A549 (cell line): ENCODE data around the gene ANP32E. TPM values are rescaled to one million over a fixed set of nuclear protein-coding genes. Genes with fewer than 3 reads are reported as not detected.
A peak's percentile ranks its signal among the peaks of the same experiment; 100 is the strongest.

Experiments used
- ATAC-seq, 2 experiments: fragments of 200-7000 bp in 1 of 2; fragments of >200 bp in 1 of 2; cut with Nextera tagmentation in 1 of 2; cut with Tn5 transposase in 1 of 2; 3 replicates each; pipeline versions ENCODE4 v1.8.0 to v1.9.1; 2018 to 2020; ENCODE audit warnings: mild to moderate bottlenecking in 1 of 2, moderate library complexity in 1 of 2
- CTCF ChIA-PET: fragments of 300-600 bp; sonication (Branson Sonifier 250); formaldehyde crosslinking; extraction: SDS; loops from one replicate; lab custom pipeline; 2021; ENCODE audit warnings: antibody characterized with exemption, inconsistent platforms; lab: Yijun Ruan, JAX
- POLR2A ChIA-PET: fragments of 350-600 bp; formaldehyde crosslinking; extraction: SDS; loops from one replicate; lab custom pipeline; 2021; ENCODE audit warnings: antibody characterized with exemption, inconsistent platforms; lab: Yijun Ruan, JAX
- DNase-seq, 2 experiments: peaks; one replicate each; pipeline versions ENCODE4 v3.0.0 to v3.0.0-alpha.2; 2011 to 2016; ENCODE audit warnings: low read depth in 1 of 2, low spot score in 1 of 2
- FAIRE-seq: peaks from 2 replicates; lab custom pipeline; 2011; peaks lifted over from hg19 to GRCh38; lab: Jason Lieb, UNC
- H3K27ac ChIP-seq, 2 experiments: fragments of >200 bp; sonication (Bioruptor Twin); formaldehyde crosslinking; 3 replicates each; pipeline ENCODE4 v1.5.1; 2016 to 2017
- H3K4me1 ChIP-seq: fragments of >200 bp; sonication (Bioruptor Twin); formaldehyde crosslinking; 3 replicates; pipeline ENCODE4 v1.6.1; 2016
- H3K4me2 ChIP-seq: fragments of >200 bp; sonication (Bioruptor Twin); formaldehyde crosslinking; 3 replicates; pipeline ENCODE4 v1.6.1; 2016
- H3K4me3 ChIP-seq: fragments of >200 bp; sonication (Bioruptor Twin); formaldehyde crosslinking; 3 replicates; pipeline ENCODE4 v1.5.1; 2016
- H3K9me3 ChIP-seq: fragments of >200 bp; sonication (Bioruptor Twin); formaldehyde crosslinking; 3 replicates; pipeline ENCODE4 v1.6.1; 2016
- CHD2 ChIP-seq: fragments of 150-350 bp; IDR thresholded peaks from 2 replicates; pipeline ENCODE4 v1.6.1; 2014; ENCODE audit warnings: low read length; ENCODE audit not compliant: partially characterized antibody
- EHF ChIP-seq: fragments of 250-450 bp; sonication (Bioruptor Pico); IDR thresholded peaks from 2 replicates; pipeline ENCODE4 v1.5.0; 2020; ENCODE audit warnings: mild to moderate bottlenecking
- FOSL2 ChIP-seq, 2 experiments: fragments of 450-650 bp in 1 of 2; fragments of >200 bp in 1 of 2; sonication (Bioruptor Twin) in 1 of 2; formaldehyde crosslinking; IDR thresholded peaks; 2 replicates each; pipeline versions ENCODE4 v1.5.0 to v1.6.1; 2016 to 2020; ENCODE audit warnings: mild to moderate bottlenecking in 1 of 2, moderate library complexity in 1 of 2
- GATA3 ChIP-seq: IDR thresholded peaks from 2 replicates; pipeline ENCODE4 v1.6.1; 2012; ENCODE audit warnings: borderline replicate concordance
- HOXA7 ChIP-seq: fragments of 250-450 bp; sonication (Bioruptor Pico); IDR thresholded peaks from 2 replicates; pipeline ENCODE4 v1.5.0; 2020; ENCODE audit warnings: mild to moderate bottlenecking, moderate library complexity
- HOXB13 ChIP-seq: fragments of 250-450 bp; sonication (Bioruptor Pico); IDR thresholded peaks from 2 replicates; pipeline ENCODE4 v1.5.0; 2020; ENCODE audit warnings: low read depth, mild to moderate bottlenecking, moderate library complexity
- JUN ChIP-seq, 2 experiments: fragments of >200 bp; sonication (Bioruptor Twin); formaldehyde crosslinking; IDR thresholded peaks; 2 replicates in 1 of 2; 3 replicates in 1 of 2; pipeline ENCODE4 v1.6.1; 2016 to 2017
- KDM1A ChIP-seq: fragments of 200-600 bp; sonication (generic); IDR thresholded peaks from 2 replicates; pipeline ENCODE4 v1.6.1; 2016; ENCODE audit warnings: low read depth, mild to moderate bottlenecking
- KDM5A ChIP-seq: fragments of 200-600 bp; sonication (generic); IDR thresholded peaks from 2 replicates; pipeline ENCODE4 v1.6.1; 2016; ENCODE audit warnings: antibody characterized with exemption, mild to moderate bottlenecking
- MAZ ChIP-seq: fragments of 150-350 bp; IDR thresholded peaks from 2 replicates; pipeline ENCODE4 v1.6.1; 2014; ENCODE audit warnings: antibody characterized with exemption, low read depth, low read length, borderline replicate concordance
- MYC ChIP-seq: IDR thresholded peaks from 2 replicates; pipeline ENCODE4 v1.6.1; 2012; ENCODE audit warnings: mild to moderate bottlenecking, inconsistent platforms, low read length, improper control_type of control experiment, borderline replicate concordance
- PHF8 ChIP-seq: fragments of 200-600 bp; sonication (generic); IDR thresholded peaks from 2 replicates; pipeline ENCODE4 v1.6.1; 2016; ENCODE audit warnings: low read depth, mild to moderate bottlenecking, antibody characterized with exemption, moderate library complexity, borderline replicate concordance
- POLR2A ChIP-seq: IDR thresholded peaks from 2 replicates; pipeline ENCODE4 v1.6.1; 2012; ENCODE audit warnings: mild to moderate bottlenecking, low read length
- RAD21 ChIP-seq, 2 experiments: fragments of >200 bp in 1 of 2; sonication (Bioruptor Twin) in 1 of 2; formaldehyde crosslinking in 1 of 2; IDR thresholded peaks in 1 of 2; conservative IDR thresholded peaks in 1 of 2; 2 replicates in 1 of 2; 3 replicates in 1 of 2; pipeline ENCODE4 v1.6.1; 2012 to 2018; ENCODE audit warnings: inconsistent platforms in 1 of 2
- ZC3H11A ChIP-seq: fragments of 450-650 bp; IDR thresholded peaks from 2 replicates; pipeline ENCODE4 v1.6.1; 2014; ENCODE audit warnings: antibody characterized with exemption, mild to moderate bottlenecking
- ZFP36 ChIP-seq: fragments of 450-650 bp; IDR thresholded peaks from 2 replicates; pipeline ENCODE4 v1.6.1; 2014; ENCODE audit warnings: borderline replicate concordance; ENCODE audit not compliant: partially characterized antibody
- WGBS: methylation state at CpG from one replicate; pipeline ENCODE4 v1.1.6; 2017; ENCODE audit errors: missing lambda C conversion rate; 5-methylcytosine and 5-hydroxymethylcytosine counted together
- polyA minus RNA-seq: library from RNA; depleted of rRNA, polyadenylated mRNA; stranded (reverse); fragments of >200 nt; gene quantifications from 2 replicates; pipeline ENCODE4 v1.2.3, GENCODE V29; 2011; rRNA and poly(A)+ RNA removed
- polyA plus RNA-seq, 4 experiments: library from polyadenylated mRNA; depleted of rRNA in 3 of 4; stranded (reverse); fragments of >200 nt; fragmentation: RNase III in 1 of 4; extraction: RNeasy Plus Mini Kit Qiagen cat#74134 plus additional on column Dnase treatment in 1 of 4; gene quantifications; 2 replicates in 3 of 4; 3 replicates in 1 of 4; pipeline ENCODE4 v1.2.3, GENCODE V29; 2011 to 2017
- TF ChIP-seq, protein P1 (sequence below): fragments of 250-450 bp; sonication (Bioruptor Pico); IDR thresholded peaks from 2 replicates; pipeline ENCODE4 v1.5.0; 2020; ENCODE audit warnings: low read depth, mild to moderate bottlenecking, moderate library complexity
- TF ChIP-seq, protein P2 (sequence below): IDR thresholded peaks from 2 replicates; pipeline ENCODE4 v1.6.1; 2012
- TF ChIP-seq, protein P3 (sequence below): IDR thresholded peaks from 2 replicates; pipeline ENCODE4 v1.6.1; 2012
- TF ChIP-seq, protein P4 (sequence below): fragments of >200 bp; sonication (Bioruptor Twin); formaldehyde crosslinking; IDR thresholded peaks from 3 replicates; pipeline ENCODE4 v1.6.1; 2016
- TF ChIP-seq, protein P5 (sequence below): IDR thresholded peaks from 2 replicates; pipeline ENCODE4 v1.6.1; 2012; ENCODE audit warnings: low read depth, borderline replicate concordance

Gene ANP32E
- polyA plus RNA-seq (2011; rRNA removed), result 31.7 and 60.0 TPM in 2 replicates
- polyA plus RNA-seq (2012; cell fraction: cytosol; rRNA removed), result 12.2 and 12.5 TPM in 2 replicates
- 2.2 and 5.2 TPM in 2 replicates for polyA plus RNA-seq (2012; cell fraction: nucleus; rRNA removed)
- polyA plus RNA-seq (2017; fragmentation: RNase III; extraction: RNeasy Plus Mini Kit Qiagen cat#74134 plus additional on column Dnase treatment), result 109 to 128 TPM (median 115 TPM) in 3 replicates
- 18.6 and 22.1 TPM in 2 replicates for polyA minus RNA-seq

DNA sequence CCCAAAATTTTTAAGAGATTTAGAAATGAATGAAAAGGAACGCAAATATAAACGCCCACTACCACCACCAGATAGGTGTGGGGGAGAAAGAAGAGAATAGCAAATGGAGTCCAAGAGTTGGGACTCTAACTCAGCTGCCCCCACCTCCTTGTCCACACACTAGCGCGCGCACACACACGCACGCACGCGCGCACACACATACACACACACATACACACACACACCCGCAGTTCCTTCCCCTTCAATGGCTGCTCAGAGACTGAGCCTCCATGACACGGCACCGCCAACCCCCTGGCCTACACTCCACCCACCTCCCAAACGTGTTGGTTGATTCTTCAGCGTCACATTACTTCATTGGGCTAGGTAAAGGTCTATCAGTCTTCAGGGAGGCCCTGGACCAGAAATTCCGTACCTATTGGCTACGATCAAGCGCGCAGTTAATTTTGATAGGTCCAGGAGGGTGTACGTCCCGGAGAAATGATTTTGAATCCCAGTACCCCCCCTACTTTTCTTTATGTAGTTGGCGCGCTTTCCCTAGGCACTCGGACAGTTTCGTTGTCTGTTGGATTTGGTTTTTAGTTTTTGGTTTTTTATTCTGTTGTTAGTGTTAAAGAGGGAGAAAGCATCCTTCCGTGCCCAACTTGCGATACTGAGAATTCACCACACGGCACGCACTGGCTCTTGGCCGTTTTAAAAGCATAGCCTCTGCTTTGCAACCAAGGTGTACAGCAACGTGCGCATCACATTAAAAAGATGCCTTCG lies at the start of gene ANP32E:
Gene ANP32E, minus strand, starts transcription at position 261 of the 762 bp plus-strand sequence. CDS start 326 bp downstream, outside the sequence.
- ATAC-seq (peak; percentile 91), DNase-seq (peak; percentile 99 to 100)
- POLR2A ChIA-PET, result interaction anchor here (0.6 to 1.0 kb wide), 5 partner anchors 11 to 394 kb away, joined by 3 read pairs; partner anchors contain the start of genes ENSA and RPRD2
- H3K4me2 ChIP-seq, result peak within 1 kb of the TSS; percentile 89
- H3K27ac ChIP-seq, result peak within 1 kb of the TSS; percentile 87 to 98
- 1% methylated on average over 33 of the region's 33 CpGs for WGBS
- peak within 1 kb of the TSS; percentile 77 for H3K4me3 ChIP-seq
- TF ChIP-seq JUN (IDR thresholded peaks at IDR 0.05) (peak; percentile 60 to 93; a peak in 4 of 5 replicates), HOXB13 (CRISPR knock-in tag) (0 out of 2 replicates have a peak, but pooled peaks have one; percentile 47), GATA3 (peak; percentile 76), PHF8 (0 out of 2 replicates have a peak, but pooled peaks have one; percentile 10), KDM5A (0 out of 2 replicates have a peak, but pooled peaks have one; percentile 14), MAZ (peak; percentile 35; the same call in 1 of the 2 replicates), POLR2A (peak; percentile 96), FOSL2 (IDR thresholded peaks at IDR 0.05) (no peak), FOSL2 (CRISPR knock-in tag; IDR thresholded peaks at IDR 0.05) (0 out of 2 replicates have a peak, but pooled peaks have one; percentile 22), EHF (CRISPR knock-in tag) (no peak), KDM1A (no peak), RAD21 (conservative IDR thresholded peaks at IDR 0.05 in 1 of 2, IDR thresholded peaks at IDR 0.05 in 1 of 2) (no peak), MYC (peak; percentile 37), HOXA7 (peak; percentile 45; the same call in 1 of the 2 replicates)
- TF ChIP-seq, protein P1, sequence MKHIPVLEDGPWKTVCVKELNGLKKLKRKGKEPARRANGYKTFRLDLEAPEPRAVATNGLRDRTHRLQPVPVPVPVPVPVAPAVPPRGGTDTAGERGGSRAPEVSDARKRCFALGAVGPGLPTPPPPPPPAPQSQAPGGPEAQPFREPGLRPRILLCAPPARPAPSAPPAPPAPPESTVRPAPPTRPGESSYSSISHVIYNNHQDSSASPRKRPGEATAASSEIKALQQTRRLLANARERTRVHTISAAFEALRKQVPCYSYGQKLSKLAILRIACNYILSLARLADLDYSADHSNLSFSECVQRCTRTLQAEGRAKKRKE (CRISPR knock-in tag), result no peak
- TF ChIP-seq, protein P2, sequence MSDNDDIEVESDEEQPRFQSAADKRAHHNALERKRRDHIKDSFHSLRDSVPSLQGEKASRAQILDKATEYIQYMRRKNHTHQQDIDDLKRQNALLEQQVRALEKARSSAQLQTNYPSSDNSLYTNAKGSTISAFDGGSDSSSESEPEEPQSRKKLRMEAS, result peak; percentile 86
- TF ChIP-seq, protein P3, sequence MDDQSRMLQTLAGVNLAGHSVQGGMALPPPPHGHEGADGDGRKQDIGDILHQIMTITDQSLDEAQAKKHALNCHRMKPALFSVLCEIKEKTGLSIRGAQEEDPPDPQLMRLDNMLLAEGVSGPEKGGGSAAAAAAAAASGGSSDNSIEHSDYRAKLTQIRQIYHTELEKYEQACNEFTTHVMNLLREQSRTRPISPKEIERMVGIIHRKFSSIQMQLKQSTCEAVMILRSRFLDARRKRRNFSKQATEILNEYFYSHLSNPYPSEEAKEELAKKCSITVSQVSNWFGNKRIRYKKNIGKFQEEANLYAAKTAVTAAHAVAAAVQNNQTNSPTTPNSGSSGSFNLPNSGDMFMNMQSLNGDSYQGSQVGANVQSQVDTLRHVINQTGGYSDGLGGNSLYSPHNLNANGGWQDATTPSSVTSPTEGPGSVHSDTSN, result peak; percentile 93
- TF ChIP-seq, protein P4, sequence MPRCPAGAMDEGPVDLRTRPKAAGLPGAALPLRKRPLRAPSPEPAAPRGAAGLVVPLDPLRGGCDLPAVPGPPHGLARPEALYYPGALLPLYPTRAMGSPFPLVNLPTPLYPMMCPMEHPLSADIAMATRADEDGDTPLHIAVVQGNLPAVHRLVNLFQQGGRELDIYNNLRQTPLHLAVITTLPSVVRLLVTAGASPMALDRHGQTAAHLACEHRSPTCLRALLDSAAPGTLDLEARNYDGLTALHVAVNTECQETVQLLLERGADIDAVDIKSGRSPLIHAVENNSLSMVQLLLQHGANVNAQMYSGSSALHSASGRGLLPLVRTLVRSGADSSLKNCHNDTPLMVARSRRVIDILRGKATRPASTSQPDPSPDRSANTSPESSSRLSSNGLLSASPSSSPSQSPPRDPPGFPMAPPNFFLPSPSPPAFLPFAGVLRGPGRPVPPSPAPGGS, result 0 out of 3 replicates have a peak, but pooled peaks have one; percentile 47
- TF ChIP-seq, protein P5, sequence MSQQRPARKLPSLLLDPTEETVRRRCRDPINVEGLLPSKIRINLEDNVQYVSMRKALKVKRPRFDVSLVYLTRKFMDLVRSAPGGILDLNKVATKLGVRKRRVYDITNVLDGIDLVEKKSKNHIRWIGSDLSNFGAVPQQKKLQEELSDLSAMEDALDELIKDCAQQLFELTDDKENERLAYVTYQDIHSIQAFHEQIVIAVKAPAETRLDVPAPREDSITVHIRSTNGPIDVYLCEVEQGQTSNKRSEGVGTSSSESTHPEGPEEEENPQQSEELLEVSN, result peak; percentile 88
- TF ChIP-seq, all 56 proteins: peak for 14
- Histone ChIP-seq H3K4me1 (peaks cover 15% of the 10 kb centered on the region), H3K9me3 (no peaks in the 10 kb centered on the region)
- FAIRE-seq, result peak; percentile 23
- CTCF ChIA-PET, result interaction anchor here (0.6 to 1.6 kb wide), 3 partner anchors 17 to 26 kb away, joined by 3 to 10 read pairs (median 4); no protein-coding TSS in a partner anchor

DNA sequence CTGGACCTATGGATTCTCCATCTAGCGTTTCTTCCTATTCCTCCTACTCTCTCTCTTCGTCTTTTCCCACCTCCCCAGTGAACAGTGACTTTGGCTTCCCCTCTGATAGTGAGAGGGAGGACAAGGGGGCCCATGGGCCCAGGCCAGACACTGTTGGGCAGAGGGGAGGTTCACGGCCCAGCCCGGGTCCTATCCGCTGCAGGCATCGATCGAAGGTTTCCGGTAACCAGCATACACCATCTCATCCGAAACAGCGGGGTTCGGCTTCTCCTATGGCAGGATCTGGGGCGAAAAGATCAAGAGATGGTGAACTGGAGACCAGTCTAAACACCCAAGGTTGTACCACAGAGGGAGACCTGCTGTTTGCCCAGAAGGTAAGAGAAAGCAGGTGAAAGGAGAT lies 47.3 kb upstream of the ANP32E start:
- 96% methylated on average over 12 of the region's 12 CpGs for WGBS
- Histone ChIP-seq H3K4me2 (no peak overlapping the region), H3K4me3 (no peak overlapping the region), H3K27ac (no peak overlapping the region), H3K9me3 (no peaks in the 10 kb centered on the region; the same call in 2 of the 3 replicates), H3K4me1 (peaks cover 13% of the 10 kb centered on the region; the same call in 2 of the 3 replicates)
- ChIA-PET CTCF (interaction anchor here (13.0 kb wide), 1 partner anchor 30 kb away, joined by 172 read pairs; the partner anchor contains the start of gene CA14), POLR2A (no interaction called here)
- DNase-seq, result no peak
- FAIRE-seq, result no peak
- no peak for TF ChIP-seq ZFP36
- TF ChIP-seq KDM1A, result no peak
- no peak for TF ChIP-seq CHD2
- TF ChIP-seq, protein P5, result no peak
- TF ChIP-seq ZC3H11A, result no peak
- no peak for ATAC-seq
